NCI-H82 treated with DMSO at 0.1 percent for 48 hours (cell line): ENCODE data around the gene BMP7.
"Not testable (repeated sequence)": the region's sequence is repeated elsewhere in the genome, so short reads cannot be mapped to it uniquely, and the experiment has no call there.

ENCODE experiments used
- DNase-seq: peaks from one replicate; lab custom pipeline; 2025; ENCODE audit not compliant: unreplicated experiment; lab: John Stamatoyannopoulos, UW

The BMP7 gene

GRCh38 chr20:57267158-57267821 lies 849 bp upstream of the BMP7 start:
- no peak for DNase-seq

DNA sequence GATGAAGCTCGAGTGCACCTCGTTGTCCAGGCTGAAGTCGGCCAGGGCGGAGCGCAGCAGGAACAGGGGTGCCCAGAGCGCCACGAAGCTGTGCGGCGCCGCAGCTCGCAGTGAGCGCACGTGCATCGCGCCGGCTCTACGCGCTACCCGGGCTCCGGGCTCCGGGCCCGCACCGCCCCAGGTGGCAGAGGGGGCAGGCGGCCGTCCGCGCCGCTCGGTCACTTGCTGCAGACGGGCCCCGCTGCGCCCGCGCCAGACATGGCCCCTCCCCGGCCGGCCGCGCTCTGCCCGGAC lies 497 bp downstream of the BMP7 start:
- DNase-seq, result no peak

- no peak for DNase-seq
These were observed 975 bp downstream of the BMP7 start for GRCh38 chr20:57265336-57265996.

DNA sequence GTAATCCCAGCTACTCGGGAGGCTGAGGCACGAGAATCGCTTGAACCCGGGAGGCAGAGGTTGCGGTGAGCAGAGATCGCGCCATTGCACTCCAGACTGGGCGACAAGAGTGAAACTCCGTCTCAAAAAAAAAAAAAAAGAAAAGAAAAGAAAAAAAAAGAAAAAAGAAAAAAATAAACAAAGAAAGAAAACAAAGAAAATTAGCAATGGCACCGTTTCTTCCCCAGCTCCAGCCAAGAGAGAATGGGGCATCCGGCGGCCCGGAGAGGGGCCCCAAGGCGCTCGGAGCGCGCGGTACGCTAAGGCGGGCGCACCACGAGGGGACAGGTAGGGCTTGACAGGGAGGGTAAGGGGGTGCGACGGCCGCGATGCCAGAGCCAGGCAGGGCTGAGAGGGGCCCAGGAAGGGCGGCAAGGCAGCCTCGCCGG lies 1.5 kb downstream of the BMP7 start:
- not testable (repeated sequence) for DNase-seq

DNA sequence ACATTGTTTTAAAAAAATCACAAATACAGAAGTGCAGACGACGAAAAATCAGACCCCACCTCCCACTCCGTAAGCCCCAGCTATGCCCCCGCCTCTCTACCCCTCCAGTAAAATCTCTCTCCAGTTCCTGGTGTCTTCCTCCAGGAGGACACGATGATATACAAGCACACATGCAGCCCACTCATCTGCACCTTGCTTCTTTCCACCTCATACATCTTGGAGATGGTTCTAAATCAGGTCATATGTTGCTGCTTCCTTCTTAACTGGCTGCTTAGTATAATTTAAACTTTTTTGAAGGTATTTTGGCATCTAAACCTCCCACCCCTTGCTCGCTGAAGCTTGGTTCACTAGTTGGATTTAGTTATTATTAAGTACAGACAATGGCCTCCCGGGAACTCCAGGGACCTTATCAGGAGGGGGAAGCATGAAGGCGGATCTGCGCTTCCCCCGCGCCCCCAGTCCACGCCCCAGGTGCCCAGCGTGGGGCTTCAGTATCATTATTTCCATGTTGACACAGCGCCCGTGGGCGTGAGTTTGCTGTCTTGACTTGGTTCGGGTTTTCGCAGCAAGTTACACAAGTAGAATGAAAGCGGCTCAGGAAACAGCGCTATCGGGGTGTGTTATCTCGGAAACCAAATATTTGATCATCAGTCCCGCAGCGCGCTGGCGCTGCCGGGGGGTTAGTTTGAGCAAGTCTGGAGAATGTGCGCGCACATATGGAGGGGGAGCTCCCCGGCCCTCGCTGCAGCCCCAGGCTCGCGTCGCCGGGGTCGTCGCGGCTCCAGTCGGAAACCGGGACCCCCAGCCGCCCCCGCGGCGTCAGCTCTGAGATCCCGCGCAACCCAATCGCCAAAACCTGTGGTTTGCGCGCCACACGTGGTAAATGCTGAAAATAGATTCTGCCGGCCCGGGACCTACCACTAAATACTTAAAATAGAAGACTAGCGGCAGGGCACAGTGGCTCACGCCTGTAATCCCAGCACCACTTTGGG lies 2.3 kb downstream of the BMP7 start:
- no peak for DNase-seq

DNA sequence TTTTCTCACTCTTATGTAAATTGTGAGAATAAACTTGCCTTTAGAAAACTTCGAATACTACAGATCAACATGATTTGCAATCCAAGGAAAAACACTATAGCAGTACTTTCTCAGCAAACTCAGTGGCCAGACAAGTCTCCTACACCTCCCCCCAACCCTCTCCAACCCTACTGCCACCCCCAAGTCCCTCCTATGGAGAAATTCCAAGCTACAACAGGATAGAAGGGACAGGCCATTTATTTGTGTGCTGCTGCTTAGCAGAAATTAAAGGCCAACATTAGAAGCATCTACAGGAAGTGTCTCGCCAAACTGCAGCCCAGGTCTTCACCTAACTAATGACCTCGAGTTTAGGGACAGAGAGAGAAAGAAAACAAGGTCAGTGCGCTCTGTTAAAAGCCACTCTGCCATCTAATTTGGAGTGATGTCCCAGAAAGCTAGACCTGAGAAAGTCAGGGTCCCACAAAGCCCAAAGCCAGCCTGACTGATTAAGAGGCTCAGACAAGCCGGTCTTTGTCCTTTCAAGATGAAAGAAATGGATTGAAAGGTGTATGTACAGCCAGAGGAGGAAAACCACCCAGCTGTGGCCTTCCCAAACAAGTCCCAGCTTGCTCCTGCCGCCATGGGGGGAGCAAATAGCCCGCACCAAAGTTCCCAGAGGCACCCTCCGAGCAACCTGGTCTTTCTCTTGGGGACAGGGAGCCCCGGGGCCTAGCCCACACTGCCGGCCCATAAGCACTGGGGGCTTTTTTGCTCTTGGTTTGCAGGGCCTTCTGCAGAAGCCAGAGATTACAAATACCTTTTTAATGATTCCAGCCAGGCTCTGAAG lies 3.4 kb downstream of the BMP7 start:
- no peak for DNase-seq

- DNase-seq, result no peak
These were observed 4.1 kb downstream of the BMP7 start for GRCh38 chr20:57262301-57262700.

- no peak for DNase-seq
These were observed 4.8 kb downstream of the BMP7 start for GRCh38 chr20:57261457-57262251.

- no peak for DNase-seq
These were observed 5.5 kb downstream of the BMP7 start for GRCh38 chr20:57260934-57261333.

GRCh38 chr20:57259938-57260921 lies 6.2 kb downstream of the BMP7 start:
- DNase-seq, result peak; percentile 20

DNA sequence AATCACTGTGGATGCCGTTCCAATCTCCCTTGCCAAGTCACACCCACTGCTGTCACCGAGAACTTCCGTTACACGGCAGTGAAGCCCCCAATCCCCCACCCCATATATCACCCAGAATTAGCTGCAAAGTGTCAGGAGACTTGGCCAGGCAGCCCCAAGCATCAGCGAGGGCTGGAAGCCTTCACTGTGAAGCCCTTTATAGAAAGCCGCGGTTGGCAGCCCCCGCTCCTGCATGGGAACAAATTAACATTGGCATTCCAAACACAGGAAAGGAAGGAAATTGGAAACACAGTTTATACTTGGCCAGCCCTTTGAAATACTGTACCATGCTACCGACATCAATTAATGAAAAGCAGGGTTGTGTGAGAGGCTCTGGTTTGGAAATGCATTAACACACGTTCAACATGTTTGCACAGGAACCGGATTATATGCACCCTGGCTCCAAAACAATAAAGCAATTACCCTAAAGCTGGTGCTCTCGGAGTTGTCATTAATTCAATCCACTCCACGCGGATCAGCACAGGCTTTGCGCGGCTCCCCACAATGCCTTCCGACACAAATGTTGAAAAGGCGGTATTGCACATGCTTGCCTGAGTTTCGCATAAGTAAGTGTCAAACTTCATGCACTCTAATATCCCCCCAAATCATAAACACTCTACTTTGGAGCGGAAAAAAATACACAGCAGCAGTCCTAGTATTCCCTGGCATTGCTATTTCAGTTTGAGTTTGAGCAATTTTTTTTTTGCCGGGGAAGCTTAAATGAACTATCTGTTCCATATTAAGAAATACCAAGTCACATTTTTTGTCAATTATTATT lies 7.1 kb downstream of the BMP7 start:
- DNase-seq, result peak; percentile 29

GRCh38 chr20:57257701-57258453 lies 8.6 kb downstream of the BMP7 start:
- no peak for DNase-seq

DNA sequence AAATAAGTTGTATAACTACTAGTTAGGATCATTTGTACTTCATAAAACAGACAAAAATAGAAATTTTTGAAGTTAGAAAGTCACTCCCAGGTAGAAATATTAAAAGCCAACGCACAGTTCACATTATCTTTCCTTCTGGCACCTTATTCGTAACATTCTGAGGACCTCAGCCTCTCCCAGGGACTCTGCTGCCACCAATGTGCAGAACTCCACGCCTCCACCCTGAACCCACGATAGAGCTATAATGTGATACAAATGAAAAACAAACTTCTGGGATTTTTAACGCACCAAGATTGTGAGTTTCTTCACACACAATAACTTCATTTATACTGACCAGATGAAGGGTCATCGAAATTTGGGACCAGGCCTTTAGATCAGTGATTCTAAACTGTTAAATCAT lies 9.5 kb downstream of the BMP7 start:
- no peak for DNase-seq

DNA sequence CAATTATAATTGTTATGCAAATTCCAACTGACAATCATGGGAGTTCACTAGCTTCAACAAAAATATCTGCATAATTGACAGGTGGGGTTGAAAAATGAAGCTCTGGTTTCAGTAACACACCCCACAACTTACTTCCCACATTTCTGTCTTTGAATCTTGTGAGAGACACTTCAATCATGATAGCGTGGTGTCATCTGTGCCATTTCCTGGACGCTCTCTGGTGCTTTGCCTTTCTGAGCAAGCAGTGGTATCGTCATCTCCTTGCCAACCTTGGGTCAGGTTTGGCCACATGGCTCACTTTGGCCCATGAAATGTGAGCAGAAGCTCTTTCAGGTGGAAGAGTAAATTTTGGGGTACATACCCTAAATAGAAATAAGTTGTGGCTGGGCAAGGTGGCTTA lies 10.2 kb downstream of the BMP7 start:
- DNase-seq, result no peak

DNA sequence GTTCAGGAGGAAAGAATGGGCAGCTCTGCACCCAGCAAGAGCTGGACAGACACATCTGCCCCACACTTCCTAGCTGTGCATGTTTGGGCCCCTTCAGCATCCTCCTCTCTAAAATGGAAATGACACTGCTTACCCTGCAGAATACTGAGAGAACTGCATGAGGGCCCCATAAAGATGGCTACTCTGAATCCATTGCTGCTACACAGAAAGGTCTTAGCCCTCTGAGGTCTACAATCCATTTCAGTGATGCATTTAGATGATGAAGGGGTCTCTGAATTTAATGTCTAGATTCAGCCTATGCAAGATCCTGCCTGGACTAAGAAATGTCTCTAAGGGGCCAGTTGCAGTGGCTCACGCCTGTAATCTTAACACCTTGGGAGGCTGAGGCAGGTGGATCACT lies 11.3 kb downstream of the BMP7 start:
- no peak for DNase-seq

DNA sequence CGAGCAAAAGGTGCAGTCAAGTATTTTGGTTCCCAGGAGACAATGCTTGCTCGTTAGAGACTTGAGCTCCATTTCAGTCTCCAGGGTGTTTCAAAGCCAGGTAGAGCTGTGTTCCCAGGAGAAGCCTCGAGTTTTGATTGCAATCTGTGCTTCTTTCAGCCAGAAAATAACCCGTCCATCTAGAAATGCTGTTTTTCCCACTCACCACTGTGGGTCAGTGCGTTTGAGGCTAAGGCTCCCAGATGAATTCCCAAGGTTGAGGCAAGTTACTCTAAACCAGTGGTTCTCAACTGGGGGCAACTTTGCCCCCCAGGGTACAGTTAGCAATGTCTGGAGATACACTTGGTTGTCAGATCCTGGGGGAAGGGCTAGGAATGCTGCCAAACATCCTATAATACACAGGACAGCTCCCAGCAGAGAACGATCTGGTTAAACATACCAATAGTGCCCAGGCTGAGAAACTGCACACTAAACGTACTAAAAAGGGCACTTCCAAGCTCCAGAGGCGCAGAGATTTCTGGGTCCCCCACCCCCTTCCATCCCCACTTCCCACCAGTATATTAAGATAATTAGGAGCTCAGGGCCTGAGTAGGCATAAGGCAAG lies 13.8 kb downstream of the BMP7 start:
- DNase-seq, result no peak

- DNase-seq, result no peak
These were observed 14.5 kb downstream of the BMP7 start for GRCh38 chr20:57251949-57252348.
